Smooth muscle cell (in vitro differentiated cells): ENCODE results near the gene TCP11L2. TPM values are rescaled to one million over a fixed set of nuclear protein-coding genes. Genes with fewer than 3 reads are reported as not detected.

ENCODE experiments used
- DNase-seq: peaks from one replicate; lab custom pipeline; 2025; ENCODE audit not compliant: unreplicated experiment; lab: John Stamatoyannopoulos, UW
- H2AFZ ChIP-seq: fragments of 200-600 bp; sonication (generic); 2 replicates; pipeline ENCODE4 v1.6.0; 2016; ENCODE audit warnings: antibody characterized with exemption, low read depth, mild to moderate bottlenecking
- H3F3A ChIP-seq: fragments of 200-600 bp; sonication (generic); 2 replicates; pipeline ENCODE4 v1.6.0; 2017; ENCODE audit warnings: antibody characterized with exemption, low read depth
- H3K27ac ChIP-seq: fragments of 200-600 bp; sonication (generic); 2 replicates; pipeline ENCODE4 v1.5.1; 2016; ENCODE audit warnings: low read depth, mild to moderate bottlenecking
- H3K27me3 ChIP-seq: fragments of 200-600 bp; sonication (generic); 2 replicates; pipeline ENCODE4 v1.6.1; 2016; ENCODE audit warnings: low read depth, mild to moderate bottlenecking
- H3K36me3 ChIP-seq: fragments of 200-600 bp; sonication (generic); 2 replicates; pipeline ENCODE4 v1.5.1; 2016; ENCODE audit warnings: low read depth
- H3K4me1 ChIP-seq: fragments of 200-600 bp; sonication (generic); 2 replicates; pipeline ENCODE4 v1.5.1; 2016; ENCODE audit warnings: low read depth
- H3K4me2 ChIP-seq: fragments of 200-600 bp; sonication (generic); 2 replicates; pipeline ENCODE4 v1.6.0; 2016; ENCODE audit warnings: mild to moderate bottlenecking
- H3K4me3 ChIP-seq: fragments of 200-600 bp; sonication (generic); 2 replicates; pipeline ENCODE4 v1.5.1; 2016; ENCODE audit warnings: mild to moderate bottlenecking
- H3K79me2 ChIP-seq: fragments of 200-600 bp; sonication (generic); 2 replicates; pipeline ENCODE4 v1.6.0; 2016; ENCODE audit warnings: low read depth, mild to moderate bottlenecking
- H3K9ac ChIP-seq: fragments of 200-600 bp; sonication (generic); 2 replicates; pipeline ENCODE4 v1.6.0; 2016; ENCODE audit warnings: low read depth
- H3K9me3 ChIP-seq: fragments of 200-600 bp; sonication (generic); replicated peaks from 2 replicates; pipeline ENCODE4 v1.5.1; 2016; ENCODE audit warnings: low read depth
- H4K20me1 ChIP-seq: fragments of 200-600 bp; sonication (generic); 2 replicates; pipeline ENCODE4 v1.6.0; 2016; ENCODE audit warnings: low read depth
- WGBS: methylation state at CpG from one replicate; pipeline ENCODE4 v1.1.7; 2016; ENCODE audit warnings: low lambda C conversion rate; 5-methylcytosine and 5-hydroxymethylcytosine counted together
- polyA plus RNA-seq: library from polyadenylated mRNA; unstranded; fragments of >200 nt; fragmentation: Nextera tagmentation; extraction: Ambion mirVana; gene quantifications from 2 replicates; pipeline ENCODE4 v1.2.1, GENCODE V29; 2016
- total RNA-seq: library from RNA; depleted of rRNA; stranded (reverse); fragments of >200 nt; gene quantifications from 2 replicates; pipeline ENCODE4 v1.2.3, GENCODE V29; 2014
- TF ChIP-seq, protein P1 (sequence below): fragments of 200-600 bp; sonication (generic); IDR thresholded peaks from 2 replicates; pipeline ENCODE4 v1.5.1; 2017; ENCODE audit warnings: borderline replicate concordance, mild to moderate bottlenecking, antibody characterized with exemption; ENCODE audit not compliant: insufficient read depth, poor library complexity, severe bottlenecking

TCP11L2 gene
- total and polyA plus RNA-seq, 2 experiments from 2014 or later = 2.4 to 15.1 TPM

GRCh38 chr12:106305376-106305775 lies 2.8 kb downstream of the TCP11L2 start:
- no peaks in the 10 kb centered on the region for H3K9me3 ChIP-seq
- peaks cover 12% of the 10 kb centered on the region for H4K20me1 ChIP-seq
- H3K79me2 ChIP-seq = no peaks in the 10 kb centered on the region
- H3K4me3 ChIP-seq = no peak overlapping the region
- no peaks in the 10 kb centered on the region for H3K36me3 ChIP-seq
- peaks cover 14% of the 10 kb centered on the region for H3F3A ChIP-seq
- H3K4me2 ChIP-seq = no peak overlapping the region
- no peaks in the 10 kb centered on the region for H3K27me3 ChIP-seq
- no peak overlapping the region for H3K27ac ChIP-seq
- H3K9ac ChIP-seq = no peak overlapping the region
- H3K4me1 ChIP-seq = peaks cover 8% of the 10 kb centered on the region
- no peak overlapping the region for H2AFZ ChIP-seq
- no peak for DNase-seq
- WGBS = 74% methylated on average over 5 of the region's 5 CpGs
- TF ChIP-seq, protein P1, sequence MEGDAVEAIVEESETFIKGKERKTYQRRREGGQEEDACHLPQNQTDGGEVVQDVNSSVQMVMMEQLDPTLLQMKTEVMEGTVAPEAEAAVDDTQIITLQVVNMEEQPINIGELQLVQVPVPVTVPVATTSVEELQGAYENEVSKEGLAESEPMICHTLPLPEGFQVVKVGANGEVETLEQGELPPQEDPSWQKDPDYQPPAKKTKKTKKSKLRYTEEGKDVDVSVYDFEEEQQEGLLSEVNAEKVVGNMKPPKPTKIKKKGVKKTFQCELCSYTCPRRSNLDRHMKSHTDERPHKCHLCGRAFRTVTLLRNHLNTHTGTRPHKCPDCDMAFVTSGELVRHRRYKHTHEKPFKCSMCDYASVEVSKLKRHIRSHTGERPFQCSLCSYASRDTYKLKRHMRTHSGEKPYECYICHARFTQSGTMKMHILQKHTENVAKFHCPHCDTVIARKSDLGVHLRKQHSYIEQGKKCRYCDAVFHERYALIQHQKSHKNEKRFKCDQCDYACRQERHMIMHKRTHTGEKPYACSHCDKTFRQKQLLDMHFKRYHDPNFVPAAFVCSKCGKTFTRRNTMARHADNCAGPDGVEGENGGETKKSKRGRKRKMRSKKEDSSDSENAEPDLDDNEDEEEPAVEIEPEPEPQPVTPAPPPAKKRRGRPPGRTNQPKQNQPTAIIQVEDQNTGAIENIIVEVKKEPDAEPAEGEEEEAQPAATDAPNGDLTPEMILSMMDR = no peak

DNA sequence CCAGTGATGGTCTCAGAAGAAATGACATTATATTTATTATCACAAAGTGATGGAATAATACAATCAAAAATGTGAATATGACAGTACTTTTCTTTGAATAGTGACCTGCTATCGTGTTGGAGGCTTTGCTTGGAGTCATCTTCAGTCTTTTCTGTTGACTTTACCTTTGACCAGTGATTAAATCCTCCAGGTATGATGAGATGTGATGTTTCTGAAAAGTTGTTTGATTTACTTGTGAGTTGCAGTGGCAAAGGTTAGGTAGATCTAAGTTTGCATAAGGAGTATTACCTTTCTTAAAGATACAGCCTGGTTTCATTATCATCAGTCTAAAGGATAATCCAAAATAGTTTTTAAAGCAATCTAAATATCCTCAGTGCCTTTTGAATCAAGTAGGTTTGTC lies 4.6 kb downstream of the TCP11L2 start:
- Histone ChIP-seq H3K36me3 (no peaks in the 10 kb centered on the region), H3K4me2 (no peak overlapping the region), H3K4me1 (peaks cover 8% of the 10 kb centered on the region), H3K27ac (no peak overlapping the region), H2AFZ (no peak overlapping the region), H4K20me1 (peaks cover 12% of the 10 kb centered on the region), H3K9ac (no peak overlapping the region), H3K79me2 (no peaks in the 10 kb centered on the region), H3K27me3 (no peaks in the 10 kb centered on the region), H3F3A (peaks cover 19% of the 10 kb centered on the region), H3K9me3 (no peaks in the 10 kb centered on the region), H3K4me3 (no peak overlapping the region)
- WGBS = 93% methylated on average over 1 of the region's 1 CpG
- TF ChIP-seq, protein P1 = no peak
- no peak for DNase-seq

GRCh38 chr12:106308121-106308520 lies 5.6 kb downstream of the TCP11L2 start:
- TF ChIP-seq, protein P1 = no peak
- H2AFZ ChIP-seq = no peak overlapping the region
- H3K4me3 ChIP-seq = no peak overlapping the region
- no peak overlapping the region for H3K4me2 ChIP-seq
- no peaks in the 10 kb centered on the region for H3K79me2 ChIP-seq
- 93% methylated on average over 1 of the region's 1 CpG for WGBS
- no peak overlapping the region for H3K9ac ChIP-seq
- H3K9me3 ChIP-seq = no peaks in the 10 kb centered on the region
- peaks cover 8% of the 10 kb centered on the region for H3K4me1 ChIP-seq
- no peak overlapping the region for H3K27ac ChIP-seq
- peaks cover 19% of the 10 kb centered on the region for H3F3A ChIP-seq
- no peak for DNase-seq
- no peaks in the 10 kb centered on the region for H3K36me3 ChIP-seq
- H3K27me3 ChIP-seq = no peaks in the 10 kb centered on the region
- peaks cover 12% of the 10 kb centered on the region for H4K20me1 ChIP-seq

DNA sequence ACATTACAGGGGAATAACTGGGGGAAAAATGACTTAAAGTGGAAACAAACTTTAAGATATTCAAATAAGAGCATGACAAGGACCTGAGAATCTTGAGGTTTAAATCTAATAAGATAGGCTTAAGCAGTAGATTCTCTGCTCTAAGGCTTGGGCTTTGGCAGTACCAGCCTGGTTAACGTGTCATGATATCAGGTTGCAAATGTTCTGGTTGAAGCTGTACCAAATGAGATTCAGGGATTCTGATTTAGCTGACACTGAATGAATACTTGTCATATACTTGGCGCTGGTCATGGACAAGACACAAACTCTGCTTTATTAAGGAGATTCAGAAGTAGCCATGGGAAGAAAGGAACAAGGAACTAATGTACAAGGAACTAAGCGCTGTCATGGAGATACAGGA lies 6.1 kb downstream of the TCP11L2 start:
- H3K27ac ChIP-seq = no peak overlapping the region
- no peaks in the 10 kb centered on the region for H3K9me3 ChIP-seq
- H3K36me3 ChIP-seq = no peaks in the 10 kb centered on the region
- H4K20me1 ChIP-seq = peaks cover 12% of the 10 kb centered on the region
- H3K9ac ChIP-seq = no peak overlapping the region
- 90% methylated on average over 3 of the region's 3 CpGs for WGBS
- no peaks in the 10 kb centered on the region for H3K27me3 ChIP-seq
- no peaks in the 10 kb centered on the region for H3K79me2 ChIP-seq
- DNase-seq = no peak
- peaks cover 19% of the 10 kb centered on the region for H3F3A ChIP-seq
- H3K4me2 ChIP-seq = no peak overlapping the region
- TF ChIP-seq, protein P1 = no peak
- H2AFZ ChIP-seq = no peak overlapping the region
- peaks cover 4% of the 10 kb centered on the region for H3K4me1 ChIP-seq
- H3K4me3 ChIP-seq = no peak overlapping the region
